HL-60 (cell line): ENCODE results near the gene MAGI2.

Experiments used
- CTCF ChIP-seq: IDR thresholded peaks from one replicate; pipeline ENCODE4 v1.5.1; 2011; ENCODE audit warnings: low read length, control low read depth, inconsistent platforms; ENCODE audit not compliant: insufficient read depth
- GABPA ChIP-seq: IDR thresholded peaks from 2 replicates; pipeline ENCODE4 v1.6.1; 2012; ENCODE audit warnings: low read depth

- TF ChIP-seq CTCF (no peak), GABPA (no peak)
Measured at GRCh38 chr7:78529392-78529791, 924.1 kb downstream of the MAGI2 start.
